ENCODE measurements around the gene HMGB2.

The HMGB2 gene

GRCh38 chr4:173345648-173346047 is 11.5 kb upstream of the HMGB2 start:
- FAIRE-seq (no peak), DNase-seq (ENCODE audit: insufficient read length, low spot score) (no peak)
- TF ChIP-seq TAF1 (IDR thresholded peaks at IDR 0.05; ENCODE audit: low read depth, low read length) (no peak), SPI1 (IDR thresholded peaks at IDR 0.05; ENCODE audit: low read depth, low read length) (peak; percentile 48; the same call in 1 of the 2 replicates)

GRCh38 chr4:173343832-173344397 is 9.8 kb upstream of the HMGB2 start:
- TF ChIP-seq POLR2A (IDR thresholded peaks at IDR 0.05; ENCODE audit: low read depth, low read length) (no peak), PAX5 (IDR thresholded peaks at IDR 0.05; ENCODE audit: insufficient read depth, low read length, severe bottlenecking) (no peak), POU2F2 (IDR thresholded peaks at IDR 0.05; ENCODE audit: low read depth, low read length) (no peak), SPI1 (IDR thresholded peaks at IDR 0.05; ENCODE audit: low read depth, low read length) (no peak), POLR2AphosphoS5 (IDR thresholded peaks at IDR 0.05; ENCODE audit: low read depth, low read length) (no peak), TAF1 (IDR thresholded peaks at IDR 0.05; ENCODE audit: low read depth, low read length) (no peak)
- no peak for DNase-seq (ENCODE audit: insufficient read length, low spot score)
- no peak for FAIRE-seq

GRCh38 chr4:173337463-173337862 is 3.3 kb upstream of the HMGB2 start:
- no peak for DNase-seq (ENCODE audit: insufficient read length, low spot score)
- FAIRE-seq = no peak
- TF ChIP-seq POU2F2 (IDR thresholded peaks at IDR 0.05; ENCODE audit: low read depth, low read length) = no peak
- TF ChIP-seq POLR2A (IDR thresholded peaks at IDR 0.05; ENCODE audit: low read depth, low read length) = no peak
- no peak for TF ChIP-seq POLR2AphosphoS5 (IDR thresholded peaks at IDR 0.05; ENCODE audit: low read depth, low read length)
- TF ChIP-seq SPI1 (IDR thresholded peaks at IDR 0.05; ENCODE audit: low read depth, low read length) = no peak
- no peak for TF ChIP-seq TAF1 (IDR thresholded peaks at IDR 0.05; ENCODE audit: low read depth, low read length)
- TF ChIP-seq PAX5 (IDR thresholded peaks at IDR 0.05; ENCODE audit: insufficient read depth, low read length, severe bottlenecking) = no peak

GRCh38 chr4:173334891-173335752 is 964 bp upstream of the HMGB2 start:
- FAIRE-seq (no peak), DNase-seq (ENCODE audit: insufficient read length, low spot score) (peak; percentile 35)
- TF ChIP-seq POU2F2 (IDR thresholded peaks at IDR 0.05; ENCODE audit: low read depth, low read length) (no peak), POLR2A (IDR thresholded peaks at IDR 0.05; ENCODE audit: low read depth, low read length) (no peak), POLR2AphosphoS5 (IDR thresholded peaks at IDR 0.05; ENCODE audit: low read depth, low read length) (no peak; the same call in 1 of the 2 replicates), PAX5 (IDR thresholded peaks at IDR 0.05; ENCODE audit: insufficient read depth, low read length, severe bottlenecking) (no peak), SPI1 (IDR thresholded peaks at IDR 0.05; ENCODE audit: low read depth, low read length) (no peak), TAF1 (IDR thresholded peaks at IDR 0.05; ENCODE audit: low read depth, low read length) (no peak)

GRCh38 chr4:173333658-173334084 is 487 bp downstream of the HMGB2 start:
- DNase-seq (ENCODE audit: insufficient read length, low spot score) (peak; percentile 3), FAIRE-seq (no peak)
- TF ChIP-seq SPI1 (IDR thresholded peaks at IDR 0.05; ENCODE audit: low read depth, low read length) (no peak), POU2F2 (IDR thresholded peaks at IDR 0.05; ENCODE audit: low read depth, low read length) (no peak), PAX5 (IDR thresholded peaks at IDR 0.05; ENCODE audit: insufficient read depth, low read length, severe bottlenecking) (no peak), TAF1 (IDR thresholded peaks at IDR 0.05; ENCODE audit: low read depth, low read length) (no peak), POLR2A (IDR thresholded peaks at IDR 0.05; ENCODE audit: low read depth, low read length) (no peak), POLR2AphosphoS5 (IDR thresholded peaks at IDR 0.05; ENCODE audit: low read depth, low read length) (no peak)

GRCh38 chr4:173332963-173333657 is 1.0 kb downstream of the HMGB2 start:
- no peak for TF ChIP-seq POLR2A (IDR thresholded peaks at IDR 0.05; ENCODE audit: low read depth, low read length)
- no peak for TF ChIP-seq POLR2AphosphoS5 (IDR thresholded peaks at IDR 0.05; ENCODE audit: low read depth, low read length)
- no peak for TF ChIP-seq SPI1 (IDR thresholded peaks at IDR 0.05; ENCODE audit: low read depth, low read length)
- no peak for TF ChIP-seq PAX5 (IDR thresholded peaks at IDR 0.05; ENCODE audit: insufficient read depth, low read length, severe bottlenecking)
- TF ChIP-seq TAF1 (IDR thresholded peaks at IDR 0.05; ENCODE audit: low read depth, low read length) = no peak
- no peak for TF ChIP-seq POU2F2 (IDR thresholded peaks at IDR 0.05; ENCODE audit: low read depth, low read length)
- FAIRE-seq (peak; percentile 61), DNase-seq (ENCODE audit: insufficient read length, low spot score) (no peak)

- no peak for TF ChIP-seq POLR2A (IDR thresholded peaks at IDR 0.05; ENCODE audit: low read depth, low read length)
- no peak for TF ChIP-seq SPI1 (IDR thresholded peaks at IDR 0.05; ENCODE audit: low read depth, low read length)
- no peak for TF ChIP-seq TAF1 (IDR thresholded peaks at IDR 0.05; ENCODE audit: low read depth, low read length)
- no peak for TF ChIP-seq POLR2AphosphoS5 (IDR thresholded peaks at IDR 0.05; ENCODE audit: low read depth, low read length)
- no peak for TF ChIP-seq POU2F2 (IDR thresholded peaks at IDR 0.05; ENCODE audit: low read depth, low read length)
- TF ChIP-seq PAX5 (IDR thresholded peaks at IDR 0.05; ENCODE audit: insufficient read depth, low read length, severe bottlenecking) = no peak
- FAIRE-seq (peak; percentile 23), DNase-seq (ENCODE audit: insufficient read length, low spot score) (no peak)
Observed at GRCh38 chr4:173332021-173332487, 2.1 kb downstream of the HMGB2 start.

- DNase-seq (ENCODE audit: insufficient read length, low spot score) (no peak), FAIRE-seq (peak; percentile 9)
- TF ChIP-seq SPI1 (IDR thresholded peaks at IDR 0.05; ENCODE audit: low read depth, low read length) (no peak), TAF1 (IDR thresholded peaks at IDR 0.05; ENCODE audit: low read depth, low read length) (no peak), POU2F2 (IDR thresholded peaks at IDR 0.05; ENCODE audit: low read depth, low read length) (no peak), PAX5 (IDR thresholded peaks at IDR 0.05; ENCODE audit: insufficient read depth, low read length, severe bottlenecking) (no peak), POLR2AphosphoS5 (IDR thresholded peaks at IDR 0.05; ENCODE audit: low read depth, low read length) (no peak), POLR2A (IDR thresholded peaks at IDR 0.05; ENCODE audit: low read depth, low read length) (no peak)
Observed at GRCh38 chr4:173330590-173330989, 3.6 kb downstream of the HMGB2 start.

Data from GM12891 (cell line).